NCI-H345 treated with DMSO at 0.1 percent for 48 hours (cell line): ENCODE data around the gene FLOT1.
"Not testable (repeated sequence)": the region's sequence is repeated elsewhere in the genome, so short reads cannot be mapped to it uniquely, and the experiment has no call there.

Source experiments
- DNase-seq: peaks from one replicate; lab custom pipeline; 2025; ENCODE audit not compliant: unreplicated experiment; lab: John Stamatoyannopoulos, UW

FLOT1 gene

DNA sequence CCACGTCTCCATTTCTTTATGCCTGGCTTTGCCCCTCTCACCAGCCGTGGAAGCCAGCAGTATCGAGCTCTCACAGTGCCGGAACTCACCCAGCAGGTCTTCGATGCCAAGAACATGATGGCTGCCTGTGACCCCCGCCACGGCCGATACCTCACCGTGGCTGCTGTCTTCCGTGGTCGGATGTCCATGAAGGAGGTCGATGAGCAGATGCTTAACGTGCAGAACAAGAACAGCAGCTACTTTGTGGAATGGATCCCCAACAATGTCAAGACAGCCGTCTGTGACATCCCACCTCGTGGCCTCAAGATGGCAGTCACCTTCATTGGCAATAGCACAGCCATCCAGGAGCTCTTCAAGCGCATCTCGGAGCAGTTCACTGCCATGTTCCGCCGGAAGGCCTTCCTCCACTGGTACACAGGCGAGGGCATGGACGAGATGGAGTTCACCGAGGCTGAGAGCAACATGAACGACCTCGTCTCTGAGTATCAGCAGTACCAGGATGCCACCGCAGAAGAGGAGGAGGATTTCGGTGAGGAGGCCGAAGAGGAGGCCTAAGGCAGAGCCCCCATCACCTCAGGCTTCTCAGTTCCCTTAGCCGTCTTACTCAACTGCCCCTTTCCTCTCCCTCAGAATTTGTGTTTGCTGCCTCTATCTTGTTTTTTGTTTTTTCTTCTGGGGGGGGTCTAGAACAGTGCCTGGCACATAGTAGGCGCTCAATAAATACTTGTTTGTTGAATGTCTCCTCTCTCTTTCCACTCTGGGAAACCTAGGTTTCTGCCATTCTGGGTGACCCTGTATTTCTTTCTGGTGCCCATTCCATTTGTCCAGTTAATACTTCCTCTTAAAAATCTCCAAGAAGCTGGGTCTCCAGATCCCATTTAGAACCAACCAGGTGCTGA, 18.4 kb downstream of the FLOT1 start:
- not testable (repeated sequence) for DNase-seq

- not testable (repeated sequence) for DNase-seq
Measured at GRCh38 chr6:30723159-30723842, 19.2 kb downstream of the FLOT1 start.

GRCh38 chr6:30722280-30723112, 20.0 kb downstream of the FLOT1 start:
- DNase-seq = peak; percentile 45

GRCh38 chr6:30722025-30722279, 20.5 kb downstream of the FLOT1 start:
- not testable (repeated sequence) for DNase-seq

GRCh38 chr6:30721198-30722024, 21.1 kb downstream of the FLOT1 start:
- peak; percentile 89 for DNase-seq

DNA sequence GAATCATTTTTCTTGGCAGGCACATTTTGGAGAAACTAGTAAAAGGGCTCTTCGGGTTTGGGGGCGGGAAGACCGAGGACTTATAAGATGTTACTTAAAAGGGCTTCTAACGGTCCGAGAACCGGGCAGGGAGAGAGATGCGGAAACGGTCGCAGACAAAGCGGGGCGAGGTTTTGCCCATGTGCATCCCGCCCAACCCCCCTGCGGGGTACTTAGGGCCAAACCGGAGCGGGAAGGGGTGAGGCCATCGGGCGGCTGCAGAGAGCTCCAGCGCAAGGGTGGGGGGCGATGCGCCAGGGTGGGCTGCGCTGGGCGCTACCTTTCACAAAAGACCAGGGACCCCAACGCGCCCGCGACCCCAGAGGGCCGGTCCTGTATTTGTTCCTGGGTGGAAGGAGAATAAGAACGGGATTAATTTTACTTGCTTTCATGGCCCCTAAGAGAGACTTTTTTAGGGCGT, 21.7 kb downstream of the FLOT1 start:
- peak; percentile 40 for DNase-seq

- DNase-seq = peak; percentile 95
Measured at GRCh38 chr6:30719791-30720737, 22.4 kb downstream of the FLOT1 start, which contains the start of gene TUBB. Gene TUBB (plus strand): TSS chr6:30720352. CDS start chr6:30720507, 155 bp downstream.

GRCh38 chr6:30719356-30719755, 23.1 kb downstream of the FLOT1 start:
- DNase-seq = no peak

- DNase-seq = not testable (repeated sequence)
Measured at GRCh38 chr6:30717845-30718720, 24.4 kb downstream of the FLOT1 start.

- DNase-seq = peak; percentile 99
Measured at GRCh38 chr6:30717129-30717844, 25.2 kb downstream of the FLOT1 start, which contains the start of gene MDC1. Gene MDC1 (minus strand): TSS chr6:30717281. CDS start chr6:30715175, 2,106 bp downstream.

DNA sequence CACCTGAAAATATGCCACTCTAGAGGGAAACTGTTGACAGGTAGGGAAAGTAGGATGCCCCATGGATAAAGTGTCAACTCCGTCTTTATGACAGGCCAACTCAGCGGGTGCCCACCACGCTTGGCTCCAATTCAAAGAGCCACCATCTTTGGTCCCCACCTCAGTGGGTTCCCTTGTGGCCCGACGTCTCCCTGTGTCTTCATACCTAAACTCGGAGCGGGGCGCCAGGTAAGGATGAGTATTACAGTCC, 25.7 kb downstream of the FLOT1 start:
- no peak for DNase-seq

- no peak for DNase-seq
Measured at GRCh38 chr6:30714263-30714662, 28.2 kb downstream of the FLOT1 start.

DNA sequence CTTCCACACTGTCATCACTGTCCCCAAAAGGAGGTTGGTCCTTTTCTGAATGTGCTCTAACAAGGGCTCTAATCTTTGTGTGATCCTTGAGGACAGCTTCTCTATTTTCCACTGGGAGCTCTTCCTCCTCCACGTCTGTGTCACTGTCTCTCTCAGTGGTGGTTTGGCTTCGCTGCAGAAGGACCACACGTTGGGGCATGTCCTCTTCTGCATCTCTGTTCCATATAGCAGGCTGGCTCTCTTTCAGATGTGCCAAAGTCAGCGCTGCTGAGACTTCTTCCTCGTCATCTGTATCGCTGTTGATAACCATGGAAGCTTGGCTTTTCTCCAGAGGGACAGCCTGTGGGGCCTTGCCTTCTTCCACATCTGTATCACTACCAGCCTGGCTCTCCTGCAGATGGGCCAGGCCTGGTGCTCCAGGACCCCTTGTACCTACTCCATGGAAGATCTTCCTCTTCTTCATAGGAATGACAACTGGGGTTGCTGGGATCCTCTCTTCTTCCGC, 30.0 kb downstream of the FLOT1 start:
- DNase-seq = no peak

DNA sequence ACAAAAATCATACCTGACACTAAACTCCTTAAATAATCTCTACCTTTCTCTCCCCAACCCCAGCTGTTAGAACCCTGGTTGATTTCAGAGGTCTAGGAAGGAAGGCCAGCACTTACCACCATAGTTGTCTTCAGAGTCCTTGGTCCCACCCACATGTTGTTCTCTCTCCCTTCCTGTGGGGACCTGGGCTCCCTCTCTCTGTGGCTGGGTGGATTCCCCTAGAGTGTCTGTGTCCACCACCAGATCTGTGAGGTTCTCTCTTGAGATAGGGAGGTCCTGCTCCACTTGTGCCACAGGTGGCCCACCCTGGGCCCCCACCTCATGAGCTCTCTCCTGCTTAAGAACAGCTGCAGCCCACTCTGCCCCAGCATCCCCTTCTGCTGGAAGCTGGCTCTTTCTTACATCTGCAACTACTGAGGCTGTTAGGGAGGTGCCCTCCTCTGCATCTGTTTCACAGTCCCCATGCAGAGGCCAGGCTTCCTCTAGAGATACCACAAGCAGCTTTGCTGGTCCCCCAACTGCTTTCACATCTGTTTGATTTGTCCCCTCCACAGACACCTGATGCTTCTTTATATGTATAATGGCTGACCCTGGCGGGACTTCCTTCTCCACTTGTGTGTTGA, 30.6 kb downstream of the FLOT1 start:
- no peak for DNase-seq

DNA sequence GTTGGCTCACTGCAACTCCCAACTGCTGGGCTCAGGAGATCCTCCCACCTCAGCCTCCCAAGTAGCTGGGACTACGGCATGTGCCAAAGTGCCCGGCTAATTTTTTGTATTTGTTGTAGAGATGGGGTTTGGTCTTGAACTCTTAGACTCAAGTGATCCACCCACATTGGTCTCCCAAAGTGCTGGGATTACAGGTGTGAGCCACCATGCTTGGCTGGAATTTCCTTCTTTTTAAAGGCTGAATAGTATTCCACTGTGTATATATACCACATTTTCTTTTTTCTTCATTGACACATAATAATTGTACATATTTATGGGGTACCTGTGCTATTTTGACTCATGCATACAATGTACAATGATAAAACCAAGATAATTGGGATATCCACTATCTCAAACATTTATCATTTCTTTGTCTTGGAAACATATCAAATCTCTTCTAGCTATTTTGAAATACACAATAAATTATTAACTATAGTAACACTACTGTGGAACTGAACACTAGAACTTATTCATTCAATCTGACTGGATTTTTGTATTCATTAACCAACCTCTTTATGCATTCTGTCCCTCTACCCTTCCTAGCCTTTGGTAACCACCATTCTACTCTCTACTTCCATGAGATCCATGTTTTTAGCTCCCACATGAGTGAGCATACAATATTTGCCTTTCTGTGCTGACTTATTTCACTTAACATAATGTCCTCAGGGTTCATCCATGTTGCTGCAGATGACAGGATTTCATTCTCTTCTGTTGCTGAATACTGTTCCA, 33.2 kb downstream of the FLOT1 start:
- no peak for DNase-seq

GRCh38 chr6:30707281-30707850, 35.1 kb downstream of the FLOT1 start:
- peak; percentile 84 for DNase-seq
